Neutrophil (primary cell): ENCODE measurements around the gene RCAN1.
A peak's percentile ranks its signal among the peaks of the same experiment; 100 is the strongest.

Experiments used
- H3K27ac ChIP-seq: fragments of 200-600 bp; sonication (generic); 2 replicates; pipeline ENCODE4 v1.5.1; 2016; ENCODE audit warnings: mild to moderate bottlenecking, moderate library complexity
- H3K27me3 ChIP-seq: fragments of 200-600 bp; sonication (generic); 2 replicates; pipeline ENCODE4 v1.6.0; 2016; ENCODE audit warnings: mild to moderate bottlenecking
- H3K36me3 ChIP-seq: fragments of 200-600 bp; sonication (generic); 2 replicates; pipeline ENCODE4 v1.5.1; 2017
- H3K4me1 ChIP-seq, 2 experiments: fragments of 200-600 bp in 1 of 2; sonication (generic) in 1 of 2; 1 replicate in 1 of 2; 2 replicates in 1 of 2; pipeline versions ENCODE4 v1.5.1 to v1.6.1; 2013 to 2016; ENCODE audit warnings: low read depth in 1 of 2, low read length in 1 of 2, mild to moderate bottlenecking in 1 of 2, moderate library complexity in 1 of 2; ENCODE audit not compliant: control insufficient read depth in 1 of 2, insufficient read depth in 1 of 2
- H3K4me3 ChIP-seq, 2 experiments: fragments of 200-600 bp in 1 of 2; sonication (generic) in 1 of 2; 1 replicate in 1 of 2; 2 replicates in 1 of 2; pipeline ENCODE4 v1.5.1; 2013 to 2016; ENCODE audit warnings: low read depth in 1 of 2, low read length in 1 of 2, mild to moderate bottlenecking in 1 of 2, moderate library complexity in 1 of 2
- H3K9me3 ChIP-seq: fragments of 200-600 bp; sonication (generic); 2 replicates; pipeline ENCODE4 v1.5.1; 2016
- TF ChIP-seq, protein P1 (sequence below): fragments of 200-600 bp; sonication (generic); IDR thresholded peaks from 2 replicates; pipeline ENCODE4 v1.5.1; 2016; ENCODE audit warnings: antibody characterized with exemption

The RCAN1 gene

DNA sequence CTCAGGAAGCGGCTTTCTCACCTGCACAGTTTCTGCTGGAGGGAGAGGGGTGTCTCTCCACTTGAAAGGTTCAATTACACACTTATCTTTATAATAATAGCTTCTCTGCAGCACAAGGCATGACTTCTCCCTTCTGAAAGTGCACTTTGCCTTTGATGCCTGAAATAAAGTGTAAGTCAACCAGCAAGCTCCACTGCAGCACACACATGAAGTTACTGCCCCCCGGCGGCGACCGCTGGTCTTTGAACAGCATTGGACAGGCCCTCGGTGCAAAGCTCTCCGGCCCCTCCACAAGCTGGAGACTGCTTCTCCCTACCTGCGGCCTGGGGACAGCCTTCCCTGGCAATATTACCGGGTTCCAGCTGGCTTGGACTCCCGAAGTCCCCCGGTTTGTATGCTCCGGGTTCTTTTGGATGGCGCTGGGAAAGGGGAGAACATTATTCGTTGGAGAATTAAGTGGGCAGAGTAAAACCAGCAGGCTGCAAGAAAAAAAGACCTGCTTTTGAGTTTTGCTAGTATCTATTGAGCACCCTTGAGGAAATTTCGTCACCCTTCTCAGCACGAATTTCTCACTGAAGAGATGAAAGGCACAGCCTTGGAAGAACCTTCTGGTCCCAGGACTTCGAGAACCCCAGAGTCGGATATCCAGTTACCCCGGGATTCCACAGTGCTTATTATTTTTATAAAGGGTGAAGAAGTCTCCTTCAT lies 11.8 kb downstream of the RCAN1 start:
- no peaks in the 10 kb centered on the region for H3K27me3 ChIP-seq
- no peak overlapping the region for H3K27ac ChIP-seq
- H3K36me3 ChIP-seq: no peaks in the 10 kb centered on the region
- no peak overlapping the region for H3K4me3 ChIP-seq
- TF ChIP-seq, protein P1, sequence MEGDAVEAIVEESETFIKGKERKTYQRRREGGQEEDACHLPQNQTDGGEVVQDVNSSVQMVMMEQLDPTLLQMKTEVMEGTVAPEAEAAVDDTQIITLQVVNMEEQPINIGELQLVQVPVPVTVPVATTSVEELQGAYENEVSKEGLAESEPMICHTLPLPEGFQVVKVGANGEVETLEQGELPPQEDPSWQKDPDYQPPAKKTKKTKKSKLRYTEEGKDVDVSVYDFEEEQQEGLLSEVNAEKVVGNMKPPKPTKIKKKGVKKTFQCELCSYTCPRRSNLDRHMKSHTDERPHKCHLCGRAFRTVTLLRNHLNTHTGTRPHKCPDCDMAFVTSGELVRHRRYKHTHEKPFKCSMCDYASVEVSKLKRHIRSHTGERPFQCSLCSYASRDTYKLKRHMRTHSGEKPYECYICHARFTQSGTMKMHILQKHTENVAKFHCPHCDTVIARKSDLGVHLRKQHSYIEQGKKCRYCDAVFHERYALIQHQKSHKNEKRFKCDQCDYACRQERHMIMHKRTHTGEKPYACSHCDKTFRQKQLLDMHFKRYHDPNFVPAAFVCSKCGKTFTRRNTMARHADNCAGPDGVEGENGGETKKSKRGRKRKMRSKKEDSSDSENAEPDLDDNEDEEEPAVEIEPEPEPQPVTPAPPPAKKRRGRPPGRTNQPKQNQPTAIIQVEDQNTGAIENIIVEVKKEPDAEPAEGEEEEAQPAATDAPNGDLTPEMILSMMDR: peak; percentile 61
- no peaks in the 10 kb centered on the region for H3K9me3 ChIP-seq
- no peaks in the 10 kb centered on the region for H3K4me1 ChIP-seq

DNA sequence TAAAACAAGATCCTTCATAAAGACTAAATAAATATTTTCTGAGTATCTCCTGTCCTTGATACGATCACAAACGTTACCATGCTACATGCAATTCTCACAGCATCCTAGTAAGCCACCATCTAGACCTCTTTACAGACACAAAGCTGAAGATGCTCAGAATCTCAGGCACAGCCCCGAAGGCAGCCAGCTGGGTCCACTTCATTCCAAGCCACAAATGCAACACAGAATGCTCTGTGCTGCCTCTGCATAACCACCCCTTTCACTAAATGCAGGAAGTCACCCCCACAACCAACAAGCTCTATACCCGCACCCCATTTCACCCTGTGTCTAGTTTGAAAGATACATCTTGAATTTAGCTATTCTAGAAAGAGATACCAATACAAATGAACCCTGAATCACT lies 12.9 kb downstream of the RCAN1 start:
- Histone ChIP-seq H3K27me3 (no peaks in the 10 kb centered on the region), H3K4me1 (no peaks in the 10 kb centered on the region), H3K9me3 (no peaks in the 10 kb centered on the region), H3K27ac (no peak overlapping the region), H3K4me3 (no peak overlapping the region), H3K36me3 (no peaks in the 10 kb centered on the region)
- TF ChIP-seq, protein P1: no peak

DNA sequence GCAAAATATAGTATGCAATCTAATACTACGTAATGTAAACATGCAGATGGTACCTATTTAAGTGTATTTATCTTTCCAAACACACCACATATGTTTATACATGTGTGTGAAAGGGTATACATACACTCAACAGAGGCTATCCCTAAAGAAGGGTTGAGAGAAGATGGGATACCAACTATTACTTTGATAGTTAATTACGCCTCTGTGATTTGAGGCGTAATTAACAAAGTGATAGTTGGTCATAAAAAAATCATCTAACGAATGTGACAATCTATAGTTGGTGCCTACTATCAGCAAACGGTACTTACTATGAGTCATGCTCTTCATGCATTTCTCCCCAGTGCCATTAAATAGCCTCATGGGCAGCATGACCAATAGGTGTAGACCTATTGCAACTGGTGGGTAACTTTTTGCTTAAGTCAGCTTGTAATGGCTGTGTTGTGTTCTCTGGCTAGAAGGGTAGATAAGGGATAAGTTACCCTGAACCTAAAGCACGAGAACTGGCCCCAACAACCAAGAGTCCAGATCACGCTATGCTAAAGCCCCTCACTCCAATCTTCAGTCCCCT lies 15.3 kb downstream of the RCAN1 start:
- H3K27ac ChIP-seq: no peak overlapping the region
- H3K9me3 ChIP-seq: no peaks in the 10 kb centered on the region
- peaks cover 5 to 7% of the 10 kb centered on the region in 2 experiments for H3K4me1 ChIP-seq
- no peaks in the 10 kb centered on the region for H3K36me3 ChIP-seq
- no peaks in the 10 kb centered on the region for H3K27me3 ChIP-seq
- TF ChIP-seq, protein P1: no peak
- H3K4me3 ChIP-seq: no peak overlapping the region

DNA sequence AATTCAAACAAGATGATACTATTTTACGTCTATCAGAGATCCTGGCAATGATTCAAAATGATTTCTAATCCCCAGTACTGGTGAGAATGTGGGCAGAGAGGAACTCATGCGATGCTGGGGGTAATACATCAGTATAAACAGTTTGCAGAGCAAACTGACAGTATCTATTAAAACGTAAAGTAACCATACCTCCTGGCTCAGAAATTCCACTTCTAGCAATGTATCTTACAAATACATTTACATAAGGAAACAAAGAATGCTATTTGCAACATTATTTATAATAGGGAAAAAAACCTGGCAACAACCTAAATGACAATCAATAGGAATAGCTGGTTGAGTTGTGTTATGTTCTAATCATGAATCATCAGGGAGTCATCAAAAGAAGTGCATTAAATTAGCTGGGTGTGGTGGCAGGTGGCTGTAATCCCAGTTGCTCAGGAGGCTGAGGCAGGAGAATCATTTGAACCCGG lies 15.9 kb downstream of the RCAN1 start:
- Histone ChIP-seq H3K4me3 (no peak overlapping the region), H3K27me3 (no peaks in the 10 kb centered on the region), H3K9me3 (no peaks in the 10 kb centered on the region), H3K36me3 (no peaks in the 10 kb centered on the region), H3K4me1 (peaks cover 5 to 7% of the 10 kb centered on the region in 2 experiments), H3K27ac (no peak overlapping the region)
- TF ChIP-seq, protein P1: no peak

GRCh38 chr21:34597406-34597805 lies 17.5 kb downstream of the RCAN1 start:
- Histone ChIP-seq H3K27ac (no peak overlapping the region), H3K4me1 (peaks cover 5 to 7% of the 10 kb centered on the region in 2 experiments), H3K27me3 (no peaks in the 10 kb centered on the region), H3K9me3 (no peaks in the 10 kb centered on the region), H3K4me3 (no peak overlapping the region), H3K36me3 (no peaks in the 10 kb centered on the region)
- TF ChIP-seq, protein P1: no peak
